H54 (cell line): ENCODE measurements around the gene GCH1.
A peak's percentile ranks its signal among the peaks of the same experiment; 100 is the strongest.
"Not testable (repeated sequence)": the region's sequence is repeated elsewhere in the genome, so short reads cannot be mapped to it uniquely, and the experiment has no call there.

ENCODE experiments used
- DNase-seq: peaks from one replicate; pipeline ENCODE4 v3.0.0; 2011; ENCODE audit warnings: low spot score, mixed read lengths; ENCODE audit not compliant: insufficient read length
- FAIRE-seq: peaks from 3 replicates; lab custom pipeline; 2011; peaks lifted over from hg19 to GRCh38; lab: Jason Lieb, UNC
- POLR2A ChIP-seq: IDR thresholded peaks from 2 replicates; pipeline ENCODE4 v1.6.1; 2011; ENCODE audit warnings: low read depth, mild to moderate bottlenecking, low read length

GCH1 gene

DNA sequence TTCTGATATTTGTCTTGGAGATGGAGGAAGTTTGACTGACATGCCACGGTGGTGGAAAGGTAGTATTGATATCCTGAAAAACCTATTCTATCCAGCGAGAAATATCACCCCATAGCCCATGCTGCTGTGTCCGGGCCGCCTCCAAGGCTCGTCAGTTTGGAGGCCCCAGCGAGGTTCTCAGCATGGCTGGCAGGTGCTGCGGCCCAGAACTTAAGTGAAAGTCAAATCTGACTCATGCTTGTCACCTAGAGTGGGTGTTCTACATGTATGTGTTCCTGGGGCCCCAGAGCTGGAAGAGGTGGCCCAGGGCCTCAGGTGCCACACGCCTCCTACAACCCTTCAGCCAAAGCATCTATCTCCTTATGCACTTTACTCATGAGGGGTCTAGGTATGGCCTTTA, 92.9 kb downstream of the GCH1 start:
- DNase-seq (no peak), FAIRE-seq (no peak)
- TF ChIP-seq POLR2A, result no peak

DNA sequence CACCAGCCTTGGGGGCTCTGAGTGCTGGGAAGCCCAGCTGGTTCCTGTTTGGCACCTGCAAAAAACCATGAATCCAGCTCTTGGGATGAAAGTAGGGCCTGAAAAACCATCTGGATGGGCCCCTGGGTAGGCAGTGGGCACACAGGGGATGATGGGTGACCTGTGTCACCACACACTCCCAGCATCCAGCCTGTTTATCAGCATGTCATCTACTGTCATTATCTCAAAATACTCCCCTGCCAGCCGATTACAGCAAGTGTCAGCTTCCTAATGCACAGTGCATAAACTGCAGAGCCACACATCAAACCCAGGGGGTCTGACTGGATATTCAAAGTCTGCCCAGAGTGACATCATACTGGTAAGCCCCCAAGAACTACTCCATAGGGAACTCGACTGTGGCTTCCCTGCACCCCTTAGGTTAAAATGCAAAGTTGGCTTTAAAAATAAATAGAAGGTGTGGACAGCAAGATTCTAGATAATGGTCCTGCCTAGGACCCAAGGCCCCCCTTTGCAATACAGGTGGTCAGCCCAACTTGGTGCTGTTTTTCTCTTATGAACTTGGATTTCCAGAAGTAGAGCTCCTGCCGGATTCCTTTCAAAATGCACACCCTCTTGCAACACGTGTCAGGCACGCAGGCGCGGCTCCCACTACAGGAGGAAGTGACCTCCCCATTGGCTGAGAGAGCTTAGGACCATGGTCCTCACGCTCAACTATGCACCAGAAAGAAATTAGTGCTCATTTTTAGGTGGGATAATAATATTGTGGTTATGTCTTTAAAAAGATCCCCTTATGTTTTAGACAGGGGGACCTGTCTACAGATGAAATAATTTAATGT, 94.1 kb downstream of the GCH1 start:
- no peak for FAIRE-seq
- no peak for TF ChIP-seq POLR2A
- DNase-seq, result no peak

- FAIRE-seq (no peak), DNase-seq (no peak)
- no peak for TF ChIP-seq POLR2A
Measured at GRCh38 chr14:54807881-54808280, 94.7 kb downstream of the GCH1 start.

GRCh38 chr14:54807428-54807827, 95.2 kb downstream of the GCH1 start:
- no peak for TF ChIP-seq POLR2A
- FAIRE-seq (no peak), DNase-seq (no peak)

DNA sequence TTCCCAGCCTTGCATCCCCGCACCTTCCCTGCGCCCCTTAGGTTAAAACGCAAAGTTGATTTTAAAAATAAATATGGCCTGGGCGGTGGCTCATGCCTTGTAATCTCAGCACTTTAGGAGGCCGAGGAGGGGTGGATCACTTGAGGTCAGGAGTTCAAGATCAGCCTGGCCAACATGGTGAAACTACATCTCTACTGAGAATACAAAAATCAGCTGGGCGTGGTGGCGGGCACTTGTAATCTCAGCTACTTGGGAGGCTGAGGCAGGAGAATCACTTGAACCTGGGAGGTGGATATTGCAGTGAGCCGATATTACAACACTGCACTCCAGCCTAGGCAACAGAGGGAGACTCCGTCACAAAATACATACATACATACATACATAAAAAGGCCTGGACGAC, 96.0 kb downstream of the GCH1 start:
- no peak for FAIRE-seq
- no peak for TF ChIP-seq POLR2A

DNA sequence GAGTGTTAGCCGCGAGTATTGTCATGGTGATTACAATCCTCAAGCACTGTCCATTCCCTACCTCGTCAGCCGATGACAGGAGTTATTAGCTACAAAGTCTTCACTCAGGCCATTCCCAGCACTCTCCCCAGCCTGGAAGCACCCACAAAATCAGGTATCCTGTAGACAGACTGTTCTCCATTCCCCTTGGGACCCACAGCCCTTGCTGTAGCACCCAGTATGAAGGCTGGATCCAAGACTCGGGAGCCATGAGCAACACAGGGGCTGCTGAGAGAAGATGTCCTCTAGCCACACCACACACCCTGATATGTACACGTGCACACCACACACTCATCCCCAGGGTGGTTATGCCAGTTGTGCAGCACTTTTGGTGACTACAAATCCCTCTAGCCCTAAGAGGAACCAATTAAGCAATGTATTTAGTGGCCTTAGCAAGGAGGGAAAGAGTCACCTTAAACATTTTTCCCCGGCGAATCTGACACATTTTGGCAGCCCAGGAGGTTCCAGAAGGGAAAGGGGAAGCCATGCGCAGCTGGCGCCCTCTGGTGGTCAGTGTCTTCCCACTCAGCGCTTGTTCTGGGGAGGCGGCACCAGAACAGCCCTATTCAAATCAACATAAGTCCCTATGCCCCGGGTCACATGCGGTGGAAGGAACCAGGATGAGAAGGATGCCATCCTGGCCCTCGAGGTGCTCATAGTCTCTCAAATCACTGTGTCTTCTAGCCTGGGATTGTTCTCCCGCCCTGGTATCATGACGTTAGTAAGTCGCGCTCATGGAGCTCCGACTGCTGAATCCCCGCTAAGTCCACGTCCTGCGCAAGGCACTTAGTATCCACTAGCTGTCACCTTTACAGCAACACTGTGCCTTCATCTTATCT, 96.9 kb downstream of the GCH1 start:
- FAIRE-seq (no peak), DNase-seq (peak; percentile 47)
- TF ChIP-seq POLR2A, result no peak

More for the DNA sequence above, 96.0 kb downstream of the GCH1 start:
- DNase-seq, result no peak

DNA sequence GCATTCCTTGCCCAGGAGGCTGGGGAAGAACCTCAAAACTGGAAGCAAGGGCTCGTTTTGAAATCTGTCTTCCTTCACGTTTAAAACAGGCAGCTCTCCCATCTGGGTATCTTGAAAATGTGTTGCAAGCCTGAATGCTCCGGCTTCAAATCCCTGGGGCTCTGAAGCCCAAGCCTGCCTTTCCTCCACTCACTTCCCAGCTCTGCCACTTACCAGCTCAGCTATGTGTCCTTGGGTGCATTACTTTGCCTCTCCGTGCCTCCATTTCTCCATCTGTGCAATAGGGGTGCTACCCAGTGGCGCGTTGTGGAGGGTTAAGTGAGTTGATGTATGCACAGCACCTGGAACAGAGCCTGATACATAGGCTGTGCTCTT, 97.6 kb downstream of the GCH1 start:
- TF ChIP-seq POLR2A, result no peak
- DNase-seq (no peak), FAIRE-seq (no peak)

GRCh38 chr14:54804538-54805041, 98.0 kb downstream of the GCH1 start:
- DNase-seq (no peak), FAIRE-seq (no peak)
- no peak for TF ChIP-seq POLR2A

- DNase-seq (no peak), FAIRE-seq (no peak)
- no peak for TF ChIP-seq POLR2A
Measured at GRCh38 chr14:54803926-54804537, 98.6 kb downstream of the GCH1 start.

- DNase-seq (no peak), FAIRE-seq (no peak)
- no peak for TF ChIP-seq POLR2A
Measured at GRCh38 chr14:54803396-54803795, 99.2 kb downstream of the GCH1 start.

- not testable (repeated sequence) for FAIRE-seq, DNase-seq
Measured at GRCh38 chr14:54801482-54801881, 101.1 kb downstream of the GCH1 start.

DNA sequence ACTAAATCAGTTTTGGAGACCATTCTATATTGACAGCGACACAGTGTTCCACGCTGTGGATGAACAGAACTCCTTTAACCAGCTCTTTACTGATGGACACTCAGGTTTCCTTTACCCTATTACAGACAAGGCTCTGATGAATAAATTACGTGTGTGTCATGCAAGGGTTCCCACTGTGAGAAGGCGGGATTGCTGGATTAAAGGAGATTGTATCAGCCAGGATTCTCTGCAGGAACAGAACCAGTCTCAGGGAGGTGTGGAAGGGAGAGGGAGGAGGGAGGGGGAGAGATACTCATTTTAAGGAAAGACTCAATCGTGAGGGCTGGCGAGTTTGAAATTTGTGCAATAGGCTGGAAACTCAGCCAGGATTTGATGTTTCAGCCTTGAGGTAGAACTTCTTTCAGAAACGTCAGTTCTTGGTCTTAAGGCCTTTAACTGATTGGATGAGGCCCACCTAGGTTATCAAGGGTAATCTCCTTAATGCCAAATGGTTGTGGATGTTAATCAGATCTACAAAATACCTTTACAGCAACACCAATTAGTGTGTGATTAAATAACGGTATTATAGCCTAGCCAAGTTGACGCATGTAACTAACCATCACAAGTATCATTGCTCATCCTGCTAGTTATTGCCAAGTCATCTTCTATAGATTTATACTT, 104.0 kb downstream of the GCH1 start:
- no peak for FAIRE-seq
- no peak for TF ChIP-seq POLR2A
- no peak for DNase-seq

- DNase-seq (no peak), FAIRE-seq (no peak)
- no peak for TF ChIP-seq POLR2A
Measured at GRCh38 chr14:54797986-54798385, 104.6 kb downstream of the GCH1 start.
